ENCODE measurements around the gene MRPL38.

The MRPL38 gene

DNA sequence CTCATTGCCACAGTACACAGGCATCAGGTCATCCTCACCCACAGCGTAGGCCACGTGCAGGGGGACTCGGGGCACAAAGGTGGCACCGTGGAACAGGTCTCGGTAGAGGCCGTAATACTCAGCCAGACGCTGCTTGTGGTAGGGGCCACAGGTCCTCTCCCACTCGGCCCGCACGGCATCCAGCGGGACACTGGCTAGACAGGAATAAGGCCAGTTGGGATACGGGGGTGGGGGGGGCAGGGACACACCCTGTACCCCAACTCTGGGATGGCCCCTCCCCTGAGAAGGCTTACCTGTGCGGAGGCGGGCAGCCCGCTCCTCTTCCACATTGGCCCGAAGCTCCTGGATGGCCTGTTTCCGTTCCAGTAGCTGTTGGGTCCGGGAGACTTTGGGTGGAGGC lies 3.0 kb downstream of the MRPL38 start:
- no peak overlapping the region for H3K4me3 ChIP-seq (ENCODE audit: low read length)
- H3K27me3 ChIP-seq (ENCODE audit: insufficient read depth, low read length), result no peaks in the 10 kb centered on the region
- no peak overlapping the region for H3K27ac ChIP-seq (ENCODE audit: low read length)
- H3K4me1 ChIP-seq (ENCODE audit: insufficient read depth, low read length), result no peaks in the 10 kb centered on the region; the same call in 1 of the 2 replicates
- no peaks in the 10 kb centered on the region for H3K9me3 ChIP-seq (ENCODE audit: insufficient read depth, low read depth, low read length)
- peaks cover 51% of the 10 kb centered on the region for H3K36me3 ChIP-seq (ENCODE audit: insufficient read depth, low read depth, low read length)
- H3K9ac ChIP-seq (ENCODE audit: low read depth, low read length), result no peak overlapping the region

DNA sequence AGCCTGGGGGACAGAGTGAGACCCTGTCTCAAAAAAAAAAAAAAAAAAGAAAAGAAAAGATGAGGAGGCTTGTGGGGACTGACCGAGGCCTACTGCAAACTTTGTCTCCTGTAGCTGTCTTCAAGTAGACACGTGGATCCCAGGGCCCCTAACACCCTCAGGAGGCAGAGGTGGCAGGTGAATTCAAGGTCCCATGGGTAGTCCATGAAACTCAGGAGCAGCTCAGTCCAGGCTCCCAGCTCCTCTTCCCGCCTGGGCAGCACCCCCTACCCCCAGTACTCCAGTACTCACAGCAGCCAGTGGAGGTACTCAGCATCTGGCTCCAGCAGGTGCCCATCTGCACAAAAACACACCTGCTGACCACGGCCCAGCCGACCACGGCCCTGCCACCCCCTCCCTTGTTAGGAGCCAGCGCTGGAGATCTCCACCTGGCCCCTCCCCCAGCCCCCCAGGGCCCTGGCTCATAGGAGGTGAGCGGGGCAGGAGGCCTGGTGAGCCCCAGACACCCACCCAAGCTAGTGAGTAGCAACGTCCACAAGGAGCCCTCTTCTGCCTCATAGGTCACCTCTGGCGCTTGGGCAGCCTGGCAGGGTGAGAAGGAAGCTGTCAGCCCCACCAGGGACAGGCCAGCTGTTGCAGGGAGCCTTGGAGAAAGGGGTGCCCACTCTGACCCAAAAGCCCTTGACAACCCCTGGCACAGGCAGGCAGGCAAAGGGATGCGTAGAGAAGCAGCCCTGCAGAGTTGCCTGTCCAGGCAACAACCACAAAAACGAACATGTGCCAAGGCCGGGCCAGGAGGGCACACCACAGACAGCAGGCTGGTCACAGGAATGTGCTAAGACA lies 3.8 kb downstream of the MRPL38 start:
- no peak overlapping the region for H3K27ac ChIP-seq (ENCODE audit: low read length)
- no peaks in the 10 kb centered on the region for H3K9me3 ChIP-seq (ENCODE audit: insufficient read depth, low read depth, low read length)
- no peaks in the 10 kb centered on the region for H3K27me3 ChIP-seq (ENCODE audit: insufficient read depth, low read length)
- H3K4me1 ChIP-seq (ENCODE audit: insufficient read depth, low read length), result no peaks in the 10 kb centered on the region; the same call in 1 of the 2 replicates
- H3K4me3 ChIP-seq (ENCODE audit: low read length), result no peak overlapping the region
- no peak overlapping the region for H3K9ac ChIP-seq (ENCODE audit: low read depth, low read length)
- H3K36me3 ChIP-seq (ENCODE audit: insufficient read depth, low read depth, low read length), result peaks cover 51% of the 10 kb centered on the region

DNA sequence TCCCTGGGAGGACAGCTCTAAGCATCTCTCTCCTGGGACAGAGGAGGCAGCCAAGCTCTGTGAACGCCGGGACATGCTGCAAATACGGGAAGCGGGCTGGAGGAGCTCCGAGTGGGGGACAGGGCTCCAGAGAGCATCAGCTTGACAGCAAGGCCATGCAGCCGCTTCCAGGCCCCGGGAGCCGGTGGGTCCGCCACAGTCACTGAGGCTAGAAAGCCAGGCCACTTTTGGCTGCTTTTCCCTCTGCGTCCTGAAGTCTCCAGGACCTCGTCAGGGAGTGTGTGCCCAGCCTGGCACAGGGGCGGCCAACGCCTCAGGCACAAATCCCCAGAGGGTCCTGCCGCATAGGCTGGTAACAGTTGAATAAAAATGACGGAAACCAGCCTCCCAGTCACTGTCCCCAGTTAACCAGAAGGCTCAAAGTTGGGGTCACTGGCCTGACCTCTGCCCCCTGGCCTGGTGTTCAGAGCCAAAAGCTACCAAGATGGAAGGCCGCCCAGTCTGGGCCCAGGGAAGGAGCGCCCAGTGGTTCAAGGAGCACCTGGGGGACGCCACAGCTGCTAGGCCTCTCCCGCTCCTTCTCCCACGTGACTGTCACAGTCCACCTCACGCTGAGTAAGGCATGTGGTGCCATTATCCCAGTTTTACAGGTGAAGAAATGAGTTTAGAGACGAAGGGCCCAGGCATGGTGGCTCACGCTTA lies 4.8 kb downstream of the MRPL38 start:
- Histone ChIP-seq H3K4me3 (ENCODE audit: low read length) (no peak overlapping the region), H3K9ac (ENCODE audit: low read depth, low read length) (no peak overlapping the region), H3K9me3 (ENCODE audit: insufficient read depth, low read depth, low read length) (no peaks in the 10 kb centered on the region), H3K27ac (ENCODE audit: low read length) (no peak overlapping the region), H3K27me3 (ENCODE audit: insufficient read depth, low read length) (no peaks in the 10 kb centered on the region), H3K36me3 (ENCODE audit: insufficient read depth, low read depth, low read length) (peaks cover 51% of the 10 kb centered on the region), H3K4me1 (ENCODE audit: insufficient read depth, low read length) (no peaks in the 10 kb centered on the region; the same call in 1 of the 2 replicates)

GRCh38 chr17:75899353-75899752 lies 5.3 kb downstream of the MRPL38 start:
- Histone ChIP-seq H3K9ac (ENCODE audit: low read depth, low read length) (no peak overlapping the region), H3K27ac (ENCODE audit: low read length) (no peak overlapping the region), H3K27me3 (ENCODE audit: insufficient read depth, low read length) (no peaks in the 10 kb centered on the region), H3K9me3 (ENCODE audit: insufficient read depth, low read depth, low read length) (no peaks in the 10 kb centered on the region), H3K36me3 (ENCODE audit: insufficient read depth, low read depth, low read length) (peaks cover 51% of the 10 kb centered on the region), H3K4me3 (ENCODE audit: low read length) (no peak overlapping the region), H3K4me1 (ENCODE audit: insufficient read depth, low read length) (no peaks in the 10 kb centered on the region; the same call in 1 of the 2 replicates)

- H3K27me3 ChIP-seq (ENCODE audit: insufficient read depth, low read length), result no peaks in the 10 kb centered on the region
- H3K36me3 ChIP-seq (ENCODE audit: insufficient read depth, low read depth, low read length), result peaks cover 51% of the 10 kb centered on the region
- H3K9me3 ChIP-seq (ENCODE audit: insufficient read depth, low read depth, low read length), result no peaks in the 10 kb centered on the region
- no peak overlapping the region for H3K27ac ChIP-seq (ENCODE audit: low read length)
- no peak overlapping the region for H3K9ac ChIP-seq (ENCODE audit: low read depth, low read length)
- H3K4me3 ChIP-seq (ENCODE audit: low read length), result no peak overlapping the region
- peaks cover 4% of the 10 kb centered on the region; the same call in 1 of the 2 replicates for H3K4me1 ChIP-seq (ENCODE audit: insufficient read depth, low read length)
Observed at GRCh38 chr17:75898791-75899190, 5.9 kb downstream of the MRPL38 start.

DNA sequence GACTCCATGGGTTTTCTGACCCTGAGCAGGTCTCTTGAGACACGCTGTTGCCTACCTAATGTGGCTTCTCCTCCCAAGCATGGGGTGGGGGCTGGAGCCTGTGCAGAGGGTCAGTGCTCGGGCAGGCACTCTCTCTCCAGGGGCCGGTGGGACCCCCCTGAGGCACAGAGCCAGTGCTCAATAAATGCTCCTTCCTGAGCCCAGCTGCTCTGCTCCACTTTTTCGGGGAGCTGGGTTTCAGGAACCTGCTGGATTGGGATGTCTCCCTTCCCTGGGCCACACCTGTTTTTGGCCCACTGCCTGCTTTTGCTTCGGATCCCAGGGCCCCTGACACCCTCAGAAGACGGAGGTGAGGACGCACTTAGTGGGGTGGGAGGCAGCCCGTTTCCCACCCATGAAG lies 6.6 kb downstream of the MRPL38 start:
- H3K4me3 ChIP-seq (ENCODE audit: low read length), result no peak overlapping the region
- H3K9ac ChIP-seq (ENCODE audit: low read depth, low read length), result no peak overlapping the region
- H3K4me1 ChIP-seq (ENCODE audit: insufficient read depth, low read length), result peaks cover 4% of the 10 kb centered on the region; the same call in 1 of the 2 replicates
- no peaks in the 10 kb centered on the region for H3K27me3 ChIP-seq (ENCODE audit: insufficient read depth, low read length)
- no peaks in the 10 kb centered on the region for H3K9me3 ChIP-seq (ENCODE audit: insufficient read depth, low read depth, low read length)
- H3K27ac ChIP-seq (ENCODE audit: low read length), result no peak overlapping the region
- peaks cover 51% of the 10 kb centered on the region for H3K36me3 ChIP-seq (ENCODE audit: insufficient read depth, low read depth, low read length)

GRCh38 chr17:75897160-75898019 lies 7.3 kb downstream of the MRPL38 start:
- Histone ChIP-seq H3K9me3 (ENCODE audit: insufficient read depth, low read depth, low read length) (no peaks in the 10 kb centered on the region), H3K36me3 (ENCODE audit: insufficient read depth, low read depth, low read length) (peaks cover 45% of the 10 kb centered on the region), H3K4me3 (ENCODE audit: low read length) (peak overlapping the region; percentile 67; the same call in 1 of the 2 replicates), H3K27me3 (ENCODE audit: insufficient read depth, low read length) (no peaks in the 10 kb centered on the region), H3K9ac (ENCODE audit: low read depth, low read length) (peak overlapping the region; percentile 52; the same call in 1 of the 2 replicates), H3K4me1 (ENCODE audit: insufficient read depth, low read length) (peaks cover 4% of the 10 kb centered on the region; the same call in 1 of the 2 replicates), H3K27ac (ENCODE audit: low read length) (no peak overlapping the region)

- Histone ChIP-seq H3K36me3 (ENCODE audit: insufficient read depth, low read depth, low read length) (peaks cover 41% of the 10 kb centered on the region), H3K4me1 (ENCODE audit: insufficient read depth, low read length) (peaks cover 4% of the 10 kb centered on the region; the same call in 1 of the 2 replicates), H3K4me3 (ENCODE audit: low read length) (peak within 1 kb of the TSS; percentile 67), H3K27me3 (ENCODE audit: insufficient read depth, low read length) (no peaks in the 10 kb centered on the region), H3K9ac (ENCODE audit: low read depth, low read length) (peak within 1 kb of the TSS; percentile 74), H3K9me3 (ENCODE audit: insufficient read depth, low read depth, low read length) (no peaks in the 10 kb centered on the region), H3K27ac (ENCODE audit: low read length) (no peak within 1 kb of the TSS)
Observed at GRCh38 chr17:75896415-75897159, 8.1 kb downstream of the MRPL38 start, which contains the start of gene TRIM65. TSS of gene TRIM65 (minus strand) at chr17:75896951. CDS start at chr17:75896937, 14 bp downstream.

DNA sequence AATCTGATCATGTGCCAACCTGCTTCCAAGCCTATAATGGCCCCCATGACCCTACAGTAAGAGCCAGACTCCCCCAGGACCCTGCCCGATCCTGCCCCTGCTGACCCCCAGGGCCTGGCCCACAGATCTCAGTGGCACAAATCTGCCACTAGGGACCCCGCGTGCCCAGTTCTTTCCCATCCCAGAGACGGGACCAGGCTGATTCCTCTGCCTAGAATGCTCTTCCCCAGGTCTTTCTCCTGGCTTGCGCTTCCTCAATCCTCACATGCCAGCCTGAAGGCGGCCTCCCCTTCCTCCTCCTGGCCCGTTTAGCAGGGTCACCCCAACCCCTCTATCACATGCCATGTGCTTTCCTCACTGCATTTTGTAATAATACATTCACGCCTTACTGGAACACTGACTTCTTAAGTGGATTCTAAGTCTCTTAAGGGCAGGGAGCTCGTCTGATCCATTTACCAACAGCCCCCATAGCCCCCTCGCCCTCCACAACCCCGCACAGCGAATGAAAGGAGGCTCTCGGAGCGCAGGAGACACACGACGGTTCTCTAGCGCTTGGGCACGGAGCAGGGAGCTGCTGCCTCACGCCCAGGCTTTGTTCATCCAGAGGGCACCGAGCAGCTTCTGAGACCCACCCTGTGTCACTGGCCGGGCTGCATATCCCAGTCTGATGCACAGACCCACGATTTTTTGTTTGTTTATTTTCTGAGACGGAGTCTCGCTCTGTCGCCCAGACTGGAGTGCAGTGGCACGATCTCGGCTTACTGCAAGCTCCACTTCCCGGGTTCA lies 9.1 kb downstream of the MRPL38 start:
- Histone ChIP-seq H3K4me3 (ENCODE audit: low read length) (peak overlapping the region; percentile 67), H3K9ac (ENCODE audit: low read depth, low read length) (peak overlapping the region; percentile 74; the same call in 1 of the 2 replicates), H3K27ac (ENCODE audit: low read length) (no peak overlapping the region), H3K27me3 (ENCODE audit: insufficient read depth, low read length) (no peaks in the 10 kb centered on the region), H3K9me3 (ENCODE audit: insufficient read depth, low read depth, low read length) (no peaks in the 10 kb centered on the region), H3K4me1 (ENCODE audit: insufficient read depth, low read length) (peaks cover 4% of the 10 kb centered on the region; the same call in 1 of the 2 replicates), H3K36me3 (ENCODE audit: insufficient read depth, low read depth, low read length) (peaks cover 41% of the 10 kb centered on the region)

- H3K36me3 ChIP-seq (ENCODE audit: insufficient read depth, low read depth, low read length), result peaks cover 36% of the 10 kb centered on the region
- no peak overlapping the region for H3K4me3 ChIP-seq (ENCODE audit: low read length)
- no peaks in the 10 kb centered on the region for H3K9me3 ChIP-seq (ENCODE audit: insufficient read depth, low read depth, low read length)
- H3K4me1 ChIP-seq (ENCODE audit: insufficient read depth, low read length), result peaks cover 4% of the 10 kb centered on the region; the same call in 1 of the 2 replicates
- no peak overlapping the region for H3K27ac ChIP-seq (ENCODE audit: low read length)
- no peaks in the 10 kb centered on the region for H3K27me3 ChIP-seq (ENCODE audit: insufficient read depth, low read length)
- no peak overlapping the region for H3K9ac ChIP-seq (ENCODE audit: low read depth, low read length)
Observed at GRCh38 chr17:75894049-75894733, 10.5 kb downstream of the MRPL38 start.

Measured in iPS-20b (cell line).